Right renal pelvis (tissue), 4 donors: ENCODE results near the gene MYO15B. TPM values are rescaled to one million over a fixed set of nuclear protein-coding genes. Genes with fewer than 3 reads are reported as not detected.

Experiments
- DNase-seq, 4 donors: peaks; one replicate each; pipeline ENCODE4 v3.0.0-alpha.2; 2013; ENCODE audit warnings: low read depth in 4 of 4, low spot score in 3 of 4, missing footprints in 1 of 4
- polyA plus RNA-seq, 4 donors: library from polyadenylated mRNA; unstranded; fragments of 120-200 nt; gene quantifications; one replicate each; pipeline ENCODE4 v1.2.1, GENCODE V29; 2013; ENCODE audit not compliant: insufficient read length in 4 of 4

MYO15B gene
- polyA plus RNA-seq: 100 to 1,000 TPM in 3 of 4 donors, 10 to 100 TPM in 1; 97.6 to 182 (median 151) TPM

GRCh38 chr17:75587675-75588595 is at the start of gene MYO15B:
MYO15B (plus strand) TSS chr17:75587800; CDS start chr17:75588058, 258 bp downstream.
- peak; percentile 37 to 60 (median 48) for DNase-seq

GRCh38 chr17:75539967-75540729 is 47.5 kb upstream of the MYO15B start:
- DNase-seq: no peak

GRCh38 chr17:75540923-75541503 is 46.6 kb upstream of the MYO15B start:
- DNase-seq: no peak

GRCh38 chr17:75542229-75542628 is 45.4 kb upstream of the MYO15B start:
- no peak for DNase-seq

GRCh38 chr17:75542728-75543336 is 44.8 kb upstream of the MYO15B start:
- DNase-seq: no peak

GRCh38 chr17:75544250-75544649 is 43.4 kb upstream of the MYO15B start:
- DNase-seq: no peak

GRCh38 chr17:75546181-75546580 is 41.4 kb upstream of the MYO15B start:
- no peak for DNase-seq

- DNase-seq: no peak
Observed at GRCh38 chr17:75547091-75547490, 40.5 kb upstream of the MYO15B start.

- DNase-seq: no peak
Observed at GRCh38 chr17:75548813-75549212, 38.8 kb upstream of the MYO15B start.

GRCh38 chr17:75549246-75550138 is 38.1 kb upstream of the MYO15B start:
- DNase-seq: peak in 3 of 4 donors; percentile 54 to 65 (median 57)

GRCh38 chr17:75550139-75550465 is 37.5 kb upstream of the MYO15B start:
- DNase-seq: no peak

- DNase-seq: no peak
Observed at GRCh38 chr17:75551266-75551665, 36.3 kb upstream of the MYO15B start.

- no peak for DNase-seq
Observed at GRCh38 chr17:75552425-75553294, 34.9 kb upstream of the MYO15B start.

GRCh38 chr17:75553295-75554110 is 34.1 kb upstream of the MYO15B start:
- no peak for DNase-seq

- no peak for DNase-seq
Observed at GRCh38 chr17:75555679-75556153, 31.9 kb upstream of the MYO15B start.

- DNase-seq: peak; percentile 64 to 82 (median 78)
Observed at GRCh38 chr17:75557075-75557851, 30.3 kb upstream of the MYO15B start.
